Skin of body (tissue), 2 donors: ENCODE results near the gene LARGE2. TPM values are rescaled to one million over a fixed set of nuclear protein-coding genes. Genes with fewer than 3 reads are reported as not detected.
"Not testable (repeated sequence)": the region's sequence is repeated elsewhere in the genome, so short reads cannot be mapped to it uniquely, and the experiment has no call there.

ENCODE experiments used
- DNase-seq: peaks from one replicate; lab custom pipeline; 2025; lab: John Stamatoyannopoulos, UW
- total RNA-seq: library from RNA; depleted of rRNA; stranded (reverse); fragments of >200 nt; gene quantifications from one replicate; pipeline ENCODE4 v1.2.3, GENCODE V29; 2014

The LARGE2 gene
- total RNA-seq, 1 donor from 2014 or later, result 6.8 TPM

DNA sequence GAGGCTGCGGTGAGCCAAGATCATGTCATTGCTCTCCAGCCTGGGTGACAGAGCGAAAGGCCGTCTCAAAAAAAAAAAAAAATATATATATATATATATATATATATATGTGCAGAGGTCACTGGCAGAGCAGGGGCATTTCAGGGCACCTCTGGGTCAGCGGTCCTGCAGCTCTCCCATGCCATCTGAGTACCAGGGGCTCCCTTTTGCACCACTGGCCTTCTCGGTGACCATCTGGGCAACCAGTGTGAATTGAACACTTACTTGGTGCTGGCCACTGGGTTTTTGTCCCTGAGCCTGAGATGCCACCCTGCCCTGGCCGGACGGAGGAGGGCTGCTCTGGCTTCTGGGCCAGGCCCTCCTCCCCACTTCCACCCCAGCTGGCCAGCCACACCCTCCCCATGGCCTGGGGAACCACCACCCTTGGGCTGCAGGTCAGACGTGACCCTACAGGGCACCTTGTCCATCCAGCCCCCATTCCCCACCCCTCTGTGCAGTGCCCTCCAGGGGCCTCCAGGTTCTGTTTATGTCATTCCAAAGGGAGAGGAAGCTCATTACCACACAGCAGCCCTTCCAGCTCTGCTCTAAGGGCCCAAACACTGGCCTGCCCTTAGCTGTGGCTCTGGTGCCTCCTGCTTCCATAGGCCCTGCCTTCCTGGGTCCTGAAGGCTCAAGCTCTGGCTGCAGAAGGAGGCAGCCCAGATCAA, 26.8 kb upstream of the LARGE2 start:
- DNase-seq, result no peak

- no peak for DNase-seq
These were observed 26.0 kb upstream of the LARGE2 start for GRCh38 chr11:45896422-45896984.

DNA sequence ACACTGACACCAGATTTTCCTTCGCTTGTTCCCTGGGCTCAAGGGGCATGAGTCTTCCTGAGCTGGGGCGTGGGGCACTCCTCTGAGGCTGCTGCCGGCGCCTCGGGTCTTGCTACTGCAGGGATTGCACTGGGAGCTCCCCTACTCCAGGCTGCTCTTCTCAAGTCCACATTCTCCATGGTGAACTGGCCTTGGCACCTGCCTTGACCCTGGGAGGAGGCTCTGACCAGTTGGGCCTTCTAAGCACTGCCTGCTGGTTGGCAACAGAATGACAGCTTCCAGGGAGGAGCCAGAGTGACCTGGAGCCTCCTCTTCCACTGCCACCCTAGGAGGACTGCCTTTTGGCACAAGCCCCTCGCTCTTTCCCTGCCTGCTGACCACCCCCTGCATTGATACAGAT, 24.9 kb upstream of the LARGE2 start:
- no peak for DNase-seq

- no peak for DNase-seq
These were observed 23.4 kb upstream of the LARGE2 start for GRCh38 chr11:45899086-45899447.

GRCh38 chr11:45899448-45900174, 22.8 kb upstream of the LARGE2 start:
- DNase-seq, result peak; percentile 73

DNA sequence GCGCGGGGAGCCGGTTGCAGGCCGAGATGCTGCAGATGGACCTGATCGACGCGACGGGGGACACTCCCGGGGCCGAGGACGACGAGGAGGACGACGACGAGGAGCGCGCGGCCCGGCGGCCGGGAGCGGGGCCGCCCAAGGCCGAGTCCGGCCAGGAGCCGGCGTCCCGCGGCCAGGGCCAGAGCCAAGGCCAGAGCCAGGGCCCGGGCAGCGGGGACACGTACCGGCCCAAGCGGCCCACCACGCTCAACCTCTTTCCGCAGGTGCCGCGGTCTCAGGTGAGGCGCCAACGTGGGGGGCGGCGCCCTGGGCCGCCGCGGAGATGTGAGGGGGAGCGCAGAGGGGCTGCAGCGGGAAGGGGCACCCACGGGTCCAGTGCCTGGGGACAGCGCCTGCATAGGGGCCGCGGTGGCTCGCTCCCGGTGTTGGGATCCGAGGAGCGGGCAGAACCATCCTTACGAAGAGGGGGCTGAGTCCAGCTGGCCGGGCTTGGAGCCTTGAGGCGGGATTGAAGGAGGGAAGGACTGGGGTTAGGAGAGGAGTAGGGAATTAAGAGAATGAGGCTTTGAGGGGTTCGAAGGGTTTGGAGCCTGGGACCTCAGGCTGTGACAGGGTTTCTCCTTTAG, 22.2 kb upstream of the LARGE2 start:
- DNase-seq, result not testable (repeated sequence)

- DNase-seq, result no peak
These were observed 21.4 kb upstream of the LARGE2 start for GRCh38 chr11:45900916-45901617.

DNA sequence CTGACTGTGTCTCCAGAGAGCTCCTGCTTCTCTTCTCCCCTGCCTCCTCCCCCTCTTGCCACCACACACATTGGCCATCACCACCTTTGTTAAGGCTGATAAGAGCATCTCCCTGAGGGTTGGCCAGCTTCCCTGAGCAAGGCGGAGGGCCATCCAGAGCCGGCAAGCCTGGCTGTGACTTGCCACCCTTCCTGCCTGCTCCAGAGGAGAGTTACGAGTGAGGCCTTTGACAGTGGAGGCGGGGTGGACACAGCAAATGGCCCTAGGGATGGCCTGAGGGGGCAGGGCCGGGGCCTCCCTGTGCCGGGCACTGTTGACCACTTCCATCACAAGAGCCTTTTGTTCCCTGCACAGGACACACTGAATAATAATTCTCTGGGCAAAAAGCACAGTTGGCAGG, 20.8 kb upstream of the LARGE2 start:
- DNase-seq, result no peak

DNA sequence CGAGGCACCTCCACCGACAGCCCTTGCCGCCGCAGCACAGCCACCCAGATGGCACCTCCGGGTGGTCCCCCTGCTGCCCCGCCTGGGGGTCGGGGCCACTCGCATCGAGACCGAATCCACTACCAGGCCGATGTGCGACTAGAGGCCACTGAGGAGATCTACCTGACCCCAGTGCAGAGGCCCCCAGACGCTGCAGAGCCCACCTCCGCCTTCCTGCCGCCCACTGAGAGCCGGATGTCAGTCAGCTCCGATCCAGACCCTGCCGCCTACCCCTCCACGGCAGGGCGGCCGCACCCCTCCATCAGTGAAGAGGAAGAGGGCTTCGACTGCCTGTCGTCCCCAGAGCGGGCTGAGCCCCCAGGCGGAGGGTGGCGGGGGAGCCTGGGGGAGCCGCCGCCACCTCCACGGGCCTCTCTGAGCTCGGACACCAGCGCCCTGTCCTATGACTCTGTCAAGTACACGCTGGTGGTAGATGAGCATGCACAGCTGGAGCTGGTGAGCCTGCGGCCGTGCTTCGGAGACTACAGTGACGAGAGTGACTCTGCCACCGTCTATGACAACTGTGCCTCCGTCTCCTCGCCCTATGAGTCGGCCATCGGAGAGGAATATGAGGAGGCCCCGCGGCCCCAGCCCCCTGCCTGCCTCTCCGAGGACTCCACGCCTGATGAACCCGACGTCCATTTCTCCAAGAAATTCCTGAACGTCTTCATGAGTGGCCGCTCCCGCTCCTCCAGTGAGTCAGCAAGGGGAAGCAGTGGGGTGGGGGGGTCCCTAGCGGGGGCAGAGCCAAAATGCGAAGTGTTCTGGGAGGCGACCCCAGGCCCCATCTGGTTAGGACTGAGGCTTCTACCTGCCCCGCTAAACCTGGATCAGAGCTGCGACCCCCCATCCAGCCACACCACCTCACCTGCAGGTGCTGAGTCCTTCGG, 19.7 kb upstream of the LARGE2 start:
- DNase-seq, result no peak

DNA sequence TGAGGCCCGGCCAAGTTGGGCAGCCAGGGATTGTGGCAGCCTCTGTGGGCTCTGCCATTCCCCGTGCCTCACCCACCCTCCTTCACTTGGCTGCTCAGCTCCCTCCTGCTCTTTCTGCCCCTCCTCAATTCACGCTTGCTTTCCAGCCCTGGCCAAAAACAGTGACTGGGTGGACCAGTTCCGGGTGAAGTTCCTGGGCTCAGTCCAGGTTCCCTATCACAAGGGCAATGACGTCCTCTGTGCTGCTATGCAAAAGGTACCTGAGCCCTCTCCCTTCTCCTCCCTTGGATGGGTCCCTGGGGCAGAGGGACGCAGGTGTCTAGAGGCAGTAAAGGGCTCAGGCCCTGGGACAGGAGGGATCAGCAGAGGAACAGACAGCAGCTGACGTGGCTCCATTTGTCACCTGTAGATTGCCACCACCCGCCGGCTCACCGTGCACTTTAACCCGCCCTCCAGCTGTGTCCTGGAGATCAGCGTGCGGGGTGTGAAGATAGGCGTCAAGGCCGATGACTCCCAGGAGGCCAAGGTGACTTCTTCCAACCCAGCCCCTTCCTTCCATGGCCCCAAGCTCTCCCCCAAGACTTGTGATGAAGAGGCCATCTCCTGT, 18.0 kb upstream of the LARGE2 start:
- no peak for DNase-seq

- no peak for DNase-seq
These were observed 17.4 kb upstream of the LARGE2 start for GRCh38 chr11:45905095-45905494.

DNA sequence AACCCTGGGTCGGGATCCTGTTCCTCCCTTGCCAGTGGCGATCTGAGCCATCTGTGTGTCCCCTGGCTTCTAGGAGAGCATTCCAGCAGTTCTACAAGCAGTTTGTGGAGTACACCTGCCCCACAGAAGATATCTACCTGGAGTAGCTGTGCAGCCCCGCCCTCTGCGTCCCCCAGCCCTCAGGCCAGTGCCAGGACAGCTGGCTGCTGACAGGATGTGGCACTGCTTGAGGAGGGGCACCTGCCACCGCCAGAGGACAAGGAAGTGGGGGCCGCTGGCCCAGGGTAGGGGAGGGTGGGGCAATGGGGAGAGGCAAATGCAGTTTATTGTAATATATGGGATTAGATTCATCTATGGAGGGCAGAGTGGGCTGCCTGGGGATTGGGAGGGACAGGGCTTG, 16.9 kb upstream of the LARGE2 start:
- DNase-seq, result not testable (repeated sequence)

DNA sequence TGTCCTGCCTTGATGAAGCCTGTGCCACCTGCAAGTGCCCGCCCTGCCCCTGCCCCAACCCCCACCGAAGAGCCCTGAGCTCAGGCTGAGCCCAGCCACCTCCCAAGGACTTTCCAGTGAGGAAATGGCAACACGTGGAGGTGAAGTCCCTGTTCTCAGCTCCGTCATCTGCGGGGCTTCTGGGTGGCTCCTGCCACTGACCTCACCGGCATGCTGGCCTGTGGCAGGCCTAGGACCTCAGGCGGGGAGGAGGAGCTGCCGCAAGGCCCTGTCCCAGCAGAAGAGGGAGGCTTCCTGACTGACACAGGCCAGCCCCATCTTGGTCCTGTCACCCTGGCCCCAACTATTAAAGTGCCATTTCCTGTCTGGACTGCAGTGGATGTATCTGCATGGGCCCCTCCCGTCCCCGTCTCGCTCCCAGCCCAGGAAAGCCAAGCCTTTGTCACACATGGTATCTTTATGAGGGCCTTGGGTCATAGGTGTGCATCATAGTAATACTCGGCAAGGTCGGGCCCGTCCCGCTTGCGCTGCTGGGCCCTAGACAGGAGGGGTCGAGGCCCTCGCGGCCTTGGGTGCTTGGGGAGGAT, 16.3 kb upstream of the LARGE2 start:
- DNase-seq, result no peak

- no peak for DNase-seq
These were observed 15.4 kb upstream of the LARGE2 start, which contains the start of gene FREY1 for GRCh38 chr11:45906965-45907611. Gene FREY1 (minus strand): TSS chr11:45907271. CDS start chr11:45907245, 26 bp downstream.

GRCh38 chr11:45907911-45908370, 14.5 kb upstream of the LARGE2 start:
- DNase-seq, result no peak

- no peak for DNase-seq
These were observed 12.6 kb upstream of the LARGE2 start for GRCh38 chr11:45909594-45910475.

DNA sequence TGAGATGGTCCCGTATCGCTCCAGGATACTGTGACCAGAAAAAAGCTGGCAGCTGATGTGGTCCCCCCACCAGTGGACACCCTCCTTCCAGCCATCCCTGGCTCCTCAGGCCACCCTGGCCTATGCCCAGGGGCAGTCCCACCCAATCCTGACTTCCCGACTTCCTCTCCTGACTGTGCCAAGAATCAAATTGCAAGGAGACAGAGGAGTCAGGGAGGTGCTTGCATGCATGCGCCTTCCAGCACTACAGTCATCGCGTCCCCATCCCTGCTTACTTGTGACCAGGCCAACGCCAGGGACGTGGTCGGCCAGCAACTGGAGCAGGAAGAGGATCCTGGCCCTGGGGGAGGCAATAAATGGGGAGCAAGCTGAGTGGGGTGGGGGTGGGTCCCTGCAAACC, 11.8 kb upstream of the LARGE2 start:
- DNase-seq, result no peak

- DNase-seq, result no peak
These were observed 8.9 kb upstream of the LARGE2 start for GRCh38 chr11:45913514-45913913.
